Adrenal gland (tissue), 19 donors: ENCODE results near the gene AK3. TPM values are rescaled to one million over a fixed set of nuclear protein-coding genes. Genes with fewer than 3 reads are reported as not detected.

Experiments used
- DNase-seq, 7 donors: peaks; one replicate each; pipeline ENCODE4 v3.0.0-alpha.2; 2019 to 2020
- H3K27ac ChIP-seq, 5 donors: fragments of 200-600 bp; sonication (generic) in 4 of 5; 1 replicate in 3 of 5; 2 replicates in 2 of 5; pipeline versions ENCODE4 v1.5.1 to v1.8.0; 2016 to 2020; ENCODE audit warnings: mild to moderate bottlenecking in 1 of 5
- H3K27me3 ChIP-seq: fragments of 200-600 bp; 2 replicates; pipeline ENCODE4 v1.8.0; 2021
- H3K36me3 ChIP-seq, 2 donors: fragments of 200-600 bp; replicated peaks in 1 of 2; 1 replicate in 1 of 2; 2 replicates in 1 of 2; pipeline versions ENCODE4 v1.5.1 to v1.8.0; 2018 to 2022
- H3K4me1 ChIP-seq, 2 donors: fragments of 200-600 bp; replicated peaks in 1 of 2; 1 replicate in 1 of 2; 2 replicates in 1 of 2; pipeline versions ENCODE4 v1.5.1 to v1.8.0; 2018 to 2021
- H3K4me3 ChIP-seq, 4 donors: fragments of 200-600 bp; sonication (generic) in 3 of 4; one replicate each; pipeline ENCODE4 v1.5.1; 2016 to 2018
- H3K9me3 ChIP-seq, 3 donors: fragments of 200-600 bp; sonication (generic) in 1 of 3; replicated peaks in 1 of 3; 1 replicate in 2 of 3; 2 replicates in 1 of 3; pipeline versions ENCODE4 v1.5.1 to v1.8.0; 2016 to 2021
- POLR2A ChIP-seq, 2 donors: fragments of 450-650 bp; IDR thresholded peaks; one replicate each; pipeline ENCODE4 v1.6.1; 2017; ENCODE audit warnings: antibody characterized with exemption in 2 of 2, mild to moderate bottlenecking in 2 of 2, moderate library complexity in 1 of 2
- WGBS, 4 donors: extraction: QIAGEN DNeasy Blood & Tissue Kit in 2 of 4; methylation state at CpG; one replicate each; pipeline versions ENCODE4 v1.1.5 to v1.1.7; 2013 to 2017; 5-methylcytosine and 5-hydroxymethylcytosine counted together
- intact Hi-C, 2 donors: fragments of 100-400 bp; cut with DNase I; formaldehyde crosslinking; loops; one replicate each; pipeline versions ENCODE4 v1.14.1 to v1.15.0; 2022 to 2023
- long read RNA-seq, 10 donors: library from polyadenylated mRNA in 3 of 10; unstranded in 2 of 10; stranded (forward) in 1 of 10; transcript quantifications; one replicate each; pipeline ENCODE4 v2.0.0 and lab custom pipeline, GENCODE V29; 2021 to 2026
- polyA plus RNA-seq, 3 donors: library from polyadenylated mRNA; stranded (reverse); fragments of 200-250 nt in 2 of 3; fragments of 350-450 nt in 1 of 3; fragmentation: Illumina TruSeq in 1 of 3; extraction: RNeasy Lipid Tissue Mini Kit (QIAGEN cat#74804) in 1 of 3; gene quantifications; one replicate each; pipeline ENCODE4 v1.2.3, GENCODE V29; 2013 to 2014
- total RNA-seq, 9 donors: library from RNA; depleted of rRNA in 4 of 9; stranded (reverse); fragments of >200 nt in 4 of 9; fragments of 120-200 nt in 1 of 9; fragmentation: NEBNext Ultra II Directional in 1 of 9; extraction: Animal tissue kit (Norgen Biotek cat#: 25700) in 1 of 9; gene quantifications; one replicate each; pipeline versions ENCODE4 v1.1.0 to v1.2.4, GENCODE V29; 2013 to 2023
- TF ChIP-seq, protein P1 (sequence below), 6 experiments: fragments of 450-650 bp in 4 of 6; fragments of 200-600 bp in 2 of 6; sonication (generic) in 1 of 6; IDR thresholded peaks; 1 replicate in 5 of 6; 2 replicates in 1 of 6; pipeline versions ENCODE4 v1.5.1 to v1.8.0; 2016 to 2021; ENCODE audit warnings: antibody characterized with exemption in 6 of 6, mild to moderate bottlenecking in 2 of 6, moderate library complexity in 1 of 6
- donor health status: healthy with polysubstance abuse.
- donor health status: Bipolar disorder and iron deficiency.
- donor health status: DM: yes; HTN: yes; CAD: no.
- donor health status: DM: no; HTN: no; CAD: no.
- donor health status: DM: no; HTN: no; CAD: no.
- donor health status: DM: yes; HTN: yes; CAD: no.

AK3 gene
- total RNA-seq (100 to 1,000 TPM in 7 of 9 donors, 10 to 100 TPM in 2; 86.2 to 237 (median 116) TPM), polyA plus RNA-seq (100 to 1,000 TPM in 1 of 3 donors, 10 to 100 TPM in 2; 31.6 to 132 (median 36.3) TPM)
- long read RNA-seq, donor 1, transcript AK3-202 (5 exons, 2,736 nt) = major isoform, 76 of 77 reads
- long read RNA-seq, donor 1, partial matches to known transcripts = 0 of 77 reads
- long read RNA-seq, donor 1, other reads (novel, unspliced or antisense) = 0 of 77 reads
- long read RNA-seq, donor 2, transcript AK3-202 (5 exons, 2,736 nt) = major isoform, 64 of 73 reads
- long read RNA-seq, donor 2, partial matches to known transcripts = 5 of 73 reads
- long read RNA-seq, donor 2, other reads (novel, unspliced or antisense) = 0 of 73 reads
- long read RNA-seq, donor 3, transcript AK3-202 (5 exons, 2,736 nt) = major isoform, 41 of 41 reads
- long read RNA-seq, donor 3, partial matches to known transcripts = 0 of 41 reads
- long read RNA-seq, donor 3, other reads (novel, unspliced or antisense) = 0 of 41 reads
- long read RNA-seq, donor 4, transcript AK3-202 (5 exons, 2,736 nt) = major isoform, 144 of 160 reads
- long read RNA-seq, donor 4, partial matches to known transcripts = 4 of 160 reads
- long read RNA-seq, donor 4, other reads (novel, unspliced or antisense) = 12 of 160 reads
- long read RNA-seq, donor 5, transcript AK3-202 (5 exons, 2,736 nt) = major isoform, 213 of 229 reads
- long read RNA-seq, donor 5, partial matches to known transcripts = 4 of 229 reads
- long read RNA-seq, donor 5, other reads (novel, unspliced or antisense) = 9 of 229 reads
- long read RNA-seq, donor 6, transcript AK3-202 (5 exons, 2,736 nt) = major isoform, 59 of 69 reads
- long read RNA-seq, donor 6, partial matches to known transcripts = 2 of 69 reads
- long read RNA-seq, donor 6, other reads (novel, unspliced or antisense) = 7 of 69 reads
- long read RNA-seq, donor 7, transcript AK3-202 (5 exons, 2,736 nt) = major isoform, 32 of 40 reads
- long read RNA-seq, donor 7, partial matches to known transcripts = 6 of 40 reads
- long read RNA-seq, donor 7, other reads (novel, unspliced or antisense) = 0 of 40 reads
- long read RNA-seq, donor 8, transcript AK3-202 (5 exons, 2,736 nt) = major isoform, 71 of 74 reads
- long read RNA-seq, donor 8, partial matches to known transcripts = 0 of 74 reads
- long read RNA-seq, donor 8, other reads (novel, unspliced or antisense) = 0 of 74 reads
- long read RNA-seq, donor 9, transcript AK3-202 (5 exons, 2,736 nt) = major isoform, 55 of 63 reads
- long read RNA-seq, donor 9, partial matches to known transcripts = 6 of 63 reads
- long read RNA-seq, donor 9, other reads (novel, unspliced or antisense) = 0 of 63 reads
- long read RNA-seq, donor 10, transcript AK3-202 (5 exons, 2,736 nt) = major isoform, 35 of 35 reads
- long read RNA-seq, donor 10, partial matches to known transcripts = 0 of 35 reads
- long read RNA-seq, donor 10, other reads (novel, unspliced or antisense) = 0 of 35 reads

DNA sequence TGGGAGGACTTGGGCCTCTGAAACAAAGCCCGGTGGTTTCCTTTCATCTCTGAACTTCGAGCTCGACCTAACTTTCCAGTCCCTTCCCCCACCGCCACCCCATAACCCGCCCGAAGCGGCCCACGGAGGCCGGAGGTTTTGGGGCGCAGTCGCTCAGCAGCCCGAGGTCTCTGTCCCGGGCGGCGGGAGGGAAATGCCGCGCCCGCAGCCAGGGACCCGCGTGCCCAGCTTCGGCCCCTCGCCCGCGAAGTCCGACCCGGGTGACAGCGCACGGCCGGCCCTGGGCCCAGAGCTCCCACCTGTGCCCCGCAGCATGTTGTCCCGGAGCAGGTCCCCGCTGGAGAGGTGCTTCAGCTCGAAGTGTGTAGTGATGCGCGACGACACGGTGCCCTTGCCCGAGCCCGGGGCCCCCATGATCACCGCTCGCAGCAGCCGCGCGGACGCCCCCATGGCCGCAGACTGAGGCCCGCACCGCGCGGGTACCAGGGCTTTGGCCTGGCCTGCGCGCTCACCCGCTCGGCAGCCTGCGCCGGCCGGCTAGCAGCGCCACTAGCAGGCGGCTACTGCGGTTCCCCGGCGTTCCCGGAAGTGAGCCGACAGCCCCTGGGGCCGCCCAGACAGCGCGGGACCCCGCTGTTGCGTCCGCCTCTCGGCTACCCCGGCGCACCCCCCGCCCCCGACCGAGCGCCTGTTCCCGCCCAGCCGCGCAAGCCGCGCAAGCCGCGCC, at the start of gene AK3:
Gene AK3 (minus strand): TSS at position 565 of the 727 bp plus-strand sequence. CDS start 115 bp downstream, at position 450.
- Histone ChIP-seq H3K4me3 (peak within 1 kb of the TSS; percentile 54 to 95 (median 70)), H3K27ac (peak within 1 kb of the TSS; percentile 80 to 97 (median 90)), H3K9me3 (no peaks in the 10 kb centered on the region), H3K27me3 (no peaks in the 10 kb centered on the region), H3K4me1 (peaks cover 25 to 29% of the 10 kb centered on the region in 2 donors), H3K36me3 (no peaks in the 10 kb centered on the region)
- WGBS, 4 donors = 0% methylated on average over 1 to 84 of the region's 84 CpGs; no CpG with 5 or more reads in 1 of the 4 donors
- DNase-seq = peak; percentile 86 to 92 (median 90)
- TF ChIP-seq, protein P1, sequence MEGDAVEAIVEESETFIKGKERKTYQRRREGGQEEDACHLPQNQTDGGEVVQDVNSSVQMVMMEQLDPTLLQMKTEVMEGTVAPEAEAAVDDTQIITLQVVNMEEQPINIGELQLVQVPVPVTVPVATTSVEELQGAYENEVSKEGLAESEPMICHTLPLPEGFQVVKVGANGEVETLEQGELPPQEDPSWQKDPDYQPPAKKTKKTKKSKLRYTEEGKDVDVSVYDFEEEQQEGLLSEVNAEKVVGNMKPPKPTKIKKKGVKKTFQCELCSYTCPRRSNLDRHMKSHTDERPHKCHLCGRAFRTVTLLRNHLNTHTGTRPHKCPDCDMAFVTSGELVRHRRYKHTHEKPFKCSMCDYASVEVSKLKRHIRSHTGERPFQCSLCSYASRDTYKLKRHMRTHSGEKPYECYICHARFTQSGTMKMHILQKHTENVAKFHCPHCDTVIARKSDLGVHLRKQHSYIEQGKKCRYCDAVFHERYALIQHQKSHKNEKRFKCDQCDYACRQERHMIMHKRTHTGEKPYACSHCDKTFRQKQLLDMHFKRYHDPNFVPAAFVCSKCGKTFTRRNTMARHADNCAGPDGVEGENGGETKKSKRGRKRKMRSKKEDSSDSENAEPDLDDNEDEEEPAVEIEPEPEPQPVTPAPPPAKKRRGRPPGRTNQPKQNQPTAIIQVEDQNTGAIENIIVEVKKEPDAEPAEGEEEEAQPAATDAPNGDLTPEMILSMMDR (IDR thresholded peaks at IDR 0.05) = peak in 3 of 6 experiments; percentile 14 to 32 (median 25)
- peak; percentile 90 to 91 for TF ChIP-seq POLR2A (IDR thresholded peaks at IDR 0.05)
- intact Hi-C loops = loop anchor here in 1 of 2 donors (5.0 kb wide), 2 partner anchors 78 to 358 kb away; partner anchors contain the start of gene PLPP6

DNA sequence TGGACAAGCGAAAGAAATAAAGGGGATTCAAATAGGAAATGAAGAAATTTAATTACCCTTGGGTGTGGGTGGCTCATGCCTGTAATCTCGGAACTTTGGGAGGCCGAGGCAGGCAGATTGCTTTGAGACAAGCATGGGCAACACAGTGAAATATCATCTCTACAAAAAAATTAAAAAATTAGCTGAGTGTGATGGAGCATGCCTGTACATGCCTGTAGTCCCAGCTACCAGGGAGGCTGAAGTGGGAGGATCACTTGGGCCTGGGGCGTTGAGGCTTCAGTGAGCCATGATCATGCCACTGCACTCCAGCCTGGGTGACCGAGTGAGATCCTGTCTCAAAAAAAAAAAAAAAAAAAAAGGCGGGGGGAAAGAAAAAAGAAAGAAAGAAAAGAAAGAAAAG, 47.7 kb upstream of the AK3 start:
- no peaks in the 10 kb centered on the region for H3K9me3 ChIP-seq
- 63 to 92% (median 82%) methylated on average over 5 to 6 of the region's 6 CpGs for WGBS, 4 donors

DNA sequence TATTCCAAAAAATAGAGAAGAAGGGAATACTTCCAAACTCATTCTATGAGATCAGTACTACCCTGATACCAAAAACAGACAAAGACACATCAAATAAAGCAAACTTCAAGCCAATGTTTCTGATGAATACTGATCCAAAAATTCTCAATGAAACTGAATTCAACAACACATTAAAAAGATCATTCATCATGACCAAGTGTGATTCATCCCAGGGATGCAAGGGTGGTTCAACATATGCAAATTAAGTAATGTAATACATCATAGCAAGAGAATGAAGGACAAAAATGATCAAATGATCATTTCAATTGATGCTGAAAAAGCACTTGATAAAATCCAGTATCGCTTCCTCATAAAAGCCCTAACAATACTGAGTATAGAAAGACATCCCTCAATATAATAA, 46.9 kb upstream of the AK3 start:
- 49 to 98% (median 83%) methylated on average over 1 of the region's 1 CpG for WGBS, 4 donors
- no peak for TF ChIP-seq POLR2A (IDR thresholded peaks at IDR 0.05)
- TF ChIP-seq, protein P1 (IDR thresholded peaks at IDR 0.05) = no peak
- no peak for DNase-seq
- Histone ChIP-seq H3K9me3 (no peaks in the 10 kb centered on the region), H3K4me3 (no peak overlapping the region), H3K4me1 (peaks cover 5 to 7% of the 10 kb centered on the region in 2 donors), H3K27ac (no peak overlapping the region), H3K36me3 (no peaks in the 10 kb centered on the region), H3K27me3 (no peaks in the 10 kb centered on the region)
- intact Hi-C loops = no loop called here

More for the DNA sequence above, 47.7 kb upstream of the AK3 start:
- DNase-seq = no peak
- no peaks in the 10 kb centered on the region for H3K36me3 ChIP-seq
- peaks cover 7 to 8% of the 10 kb centered on the region in 2 donors for H3K4me1 ChIP-seq
- no peak overlapping the region for H3K4me3 ChIP-seq
- H3K27me3 ChIP-seq = no peaks in the 10 kb centered on the region
- intact Hi-C loops = no loop called here
- TF ChIP-seq POLR2A (IDR thresholded peaks at IDR 0.05) = no peak
- TF ChIP-seq, protein P1 (IDR thresholded peaks at IDR 0.05) = no peak
- no peak overlapping the region for H3K27ac ChIP-seq
